PFSK-1 (cell line): ENCODE measurements around the gene TRIP4.

Experiments
- FOXP2 ChIP-seq: optimal IDR thresholded peaks from 2 replicates; pipeline ENCODE3; 2011; ENCODE audit warnings: borderline replicate concordance, control low read depth, inconsistent platforms; ENCODE audit not compliant: insufficient read depth; ENCODE audit errors: extremely low read length, extremely low read depth
- POLR2AphosphoS5 ChIP-seq: IDR thresholded peaks from 2 replicates; pipeline ENCODE4 v1.6.1; 2012; ENCODE audit warnings: low read depth, mild to moderate bottlenecking, control low read depth, low read length, moderate library complexity
- REST ChIP-seq, 2 experiments: IDR thresholded peaks; 2 replicates each; pipeline versions ENCODE4 v1.6.1 to v1.8.0; 2011 to 2012; ENCODE audit warnings: low read depth in 2 of 2, low read length in 2 of 2, control low read depth in 1 of 2, inconsistent platforms in 1 of 2, mild to moderate bottlenecking in 1 of 2, moderate library complexity in 1 of 2; ENCODE audit not compliant: insufficient read depth in 1 of 2
- SIN3A ChIP-seq: IDR thresholded peaks from 2 replicates; pipeline ENCODE4 v1.6.1; 2012; ENCODE audit warnings: mild to moderate bottlenecking, low read length, moderate library complexity, borderline replicate concordance; ENCODE audit not compliant: insufficient read depth
- TAF1 ChIP-seq: IDR thresholded peaks from 2 replicates; pipeline ENCODE4 v1.6.1; 2012; ENCODE audit warnings: low read length, control low read depth, borderline replicate concordance; ENCODE audit not compliant: insufficient read depth

The TRIP4 gene

GRCh38 chr15:64462492-64462891 lies 74.9 kb downstream of the TRIP4 start:
- TF ChIP-seq POLR2AphosphoS5 (no peak), TAF1 (no peak), REST (IDR thresholded peaks at IDR 0.05; ENCODE audit: insufficient read depth in 1 of 2, low read depth in 2 of 2, low read length in 2 of 2) (no peak), FOXP2 (no peak), SIN3A (no peak)

- no peak for TF ChIP-seq FOXP2
- TF ChIP-seq SIN3A, result no peak
- no peak for TF ChIP-seq POLR2AphosphoS5
- no peak for TF ChIP-seq TAF1
These were observed 76.8 kb downstream of the TRIP4 start for GRCh38 chr15:64464276-64465005.

GRCh38 chr15:64466408-64467141 lies 78.9 kb downstream of the TRIP4 start:
- TF ChIP-seq REST (IDR thresholded peaks at IDR 0.05; ENCODE audit: insufficient read depth in 1 of 2, low read depth in 2 of 2, low read length in 2 of 2), result no peak
- TF ChIP-seq TAF1, result no peak
- TF ChIP-seq POLR2AphosphoS5, result no peak
- TF ChIP-seq SIN3A, result no peak
- TF ChIP-seq FOXP2, result no peak

GRCh38 chr15:64472161-64472560 lies 84.5 kb downstream of the TRIP4 start:
- TF ChIP-seq SIN3A (no peak), POLR2AphosphoS5 (no peak), TAF1 (no peak), REST (IDR thresholded peaks at IDR 0.05; ENCODE audit: insufficient read depth in 1 of 2, low read depth in 2 of 2, low read length in 2 of 2) (no peak), FOXP2 (no peak)

GRCh38 chr15:64474846-64475245 lies 87.2 kb downstream of the TRIP4 start:
- TF ChIP-seq SIN3A (no peak), FOXP2 (no peak), REST (IDR thresholded peaks at IDR 0.05; ENCODE audit: insufficient read depth in 1 of 2, low read depth in 2 of 2, low read length in 2 of 2) (no peak), TAF1 (no peak), POLR2AphosphoS5 (no peak)
